GM12873 (cell line): Measurements from ENCODE around the gene NTN5.

Experiments
- CTCF ChIP-seq: IDR thresholded peaks from 2 replicates; pipeline ENCODE4 v1.5.1; 2012; ENCODE audit warnings: low read depth, mild to moderate bottlenecking, moderate library complexity, low read length, control low read depth; ENCODE audit not compliant: insufficient read depth; ENCODE audit errors: missing control alignments

NTN5 gene

GRCh38 chr19:48661711-48662090 lies 11.1 kb downstream of the NTN5 start:
- no peak for TF ChIP-seq CTCF

- no peak for TF ChIP-seq CTCF
Measured at GRCh38 chr19:48660852-48661710, 11.7 kb downstream of the NTN5 start.

- no peak for TF ChIP-seq CTCF
Measured at GRCh38 chr19:48659768-48660167, 13.0 kb downstream of the NTN5 start.

- no peak for TF ChIP-seq CTCF
Measured at GRCh38 chr19:48658483-48658882, 14.3 kb downstream of the NTN5 start.

- no peak for TF ChIP-seq CTCF
Measured at GRCh38 chr19:48656840-48657474, 15.9 kb downstream of the NTN5 start.

- no peak for TF ChIP-seq CTCF
Measured at GRCh38 chr19:48654299-48655059, 18.3 kb downstream of the NTN5 start.

- TF ChIP-seq CTCF, result no peak
Measured at GRCh38 chr19:48651683-48652048, 21.2 kb downstream of the NTN5 start.
